Measurements from ENCODE around the gene CTAGE9. TPM values are rescaled to one million over a fixed set of nuclear protein-coding genes. Genes with fewer than 3 reads are reported as not detected.

CTAGE9 gene
- total RNA-seq, 1 experiment from 2014 or later = 0.15 TPM

DNA sequence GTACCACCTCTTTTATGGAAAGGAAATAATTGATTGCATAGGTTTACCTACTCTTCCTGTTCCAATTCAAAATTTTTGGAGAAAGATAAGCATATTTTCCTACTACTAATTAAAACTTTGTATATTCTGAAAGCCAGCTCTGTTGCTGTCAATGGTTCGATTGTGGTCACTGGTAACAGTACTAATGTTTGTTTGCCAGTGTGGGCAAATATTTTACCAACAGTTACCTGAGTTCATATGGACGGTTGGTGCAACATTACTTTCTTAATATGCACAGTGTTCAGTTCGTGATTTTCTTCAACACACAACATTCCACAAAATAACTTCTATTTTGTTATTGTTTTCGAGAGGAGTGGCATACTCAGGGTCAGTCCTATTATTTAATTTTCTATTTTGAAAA lies 17.1 kb upstream of the CTAGE9 start:
- Histone ChIP-seq H3K27me3 (ENCODE audit: control insufficient read depth, insufficient read depth, low read length) (no peaks in the 10 kb centered on the region), H3K4me3 (ENCODE audit: low read depth in 2 of 2, low read length in 2 of 2) (no peak overlapping the region), H3K4me1 (ENCODE audit: control insufficient read depth, insufficient read depth, low read length) (no peaks in the 10 kb centered on the region), H3K36me3 (ENCODE audit: control insufficient read depth, insufficient read depth, low read length) (no peaks in the 10 kb centered on the region), H3K9me3 (ENCODE audit: control insufficient read depth, insufficient read depth, low read depth, low read length) (no peaks in the 10 kb centered on the region), H3K27ac (ENCODE audit: low read length) (no peak overlapping the region)
- ChIA-PET CTCF (no interaction called here), POLR2A (no interaction called here)
- BruUV-seq (replicated peaks) = no TSS peak
- TF ChIP-seq, protein P1, sequence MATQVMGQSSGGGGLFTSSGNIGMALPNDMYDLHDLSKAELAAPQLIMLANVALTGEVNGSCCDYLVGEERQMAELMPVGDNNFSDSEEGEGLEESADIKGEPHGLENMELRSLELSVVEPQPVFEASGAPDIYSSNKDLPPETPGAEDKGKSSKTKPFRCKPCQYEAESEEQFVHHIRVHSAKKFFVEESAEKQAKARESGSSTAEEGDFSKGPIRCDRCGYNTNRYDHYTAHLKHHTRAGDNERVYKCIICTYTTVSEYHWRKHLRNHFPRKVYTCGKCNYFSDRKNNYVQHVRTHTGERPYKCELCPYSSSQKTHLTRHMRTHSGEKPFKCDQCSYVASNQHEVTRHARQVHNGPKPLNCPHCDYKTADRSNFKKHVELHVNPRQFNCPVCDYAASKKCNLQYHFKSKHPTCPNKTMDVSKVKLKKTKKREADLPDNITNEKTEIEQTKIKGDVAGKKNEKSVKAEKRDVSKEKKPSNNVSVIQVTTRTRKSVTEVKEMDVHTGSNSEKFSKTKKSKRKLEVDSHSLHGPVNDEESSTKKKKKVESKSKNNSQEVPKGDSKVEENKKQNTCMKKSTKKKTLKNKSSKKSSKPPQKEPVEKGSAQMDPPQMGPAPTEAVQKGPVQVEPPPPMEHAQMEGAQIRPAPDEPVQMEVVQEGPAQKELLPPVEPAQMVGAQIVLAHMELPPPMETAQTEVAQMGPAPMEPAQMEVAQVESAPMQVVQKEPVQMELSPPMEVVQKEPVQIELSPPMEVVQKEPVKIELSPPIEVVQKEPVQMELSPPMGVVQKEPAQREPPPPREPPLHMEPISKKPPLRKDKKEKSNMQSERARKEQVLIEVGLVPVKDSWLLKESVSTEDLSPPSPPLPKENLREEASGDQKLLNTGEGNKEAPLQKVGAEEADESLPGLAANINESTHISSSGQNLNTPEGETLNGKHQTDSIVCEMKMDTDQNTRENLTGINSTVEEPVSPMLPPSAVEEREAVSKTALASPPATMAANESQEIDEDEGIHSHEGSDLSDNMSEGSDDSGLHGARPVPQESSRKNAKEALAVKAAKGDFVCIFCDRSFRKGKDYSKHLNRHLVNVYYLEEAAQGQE (IDR thresholded peaks at IDR 0.05; ENCODE audit: insufficient read depth in 1 of 2, low read depth in 2 of 2, low read length in 1 of 2) = no peak
- no peak for TF ChIP-seq SIN3A (IDR thresholded peaks at IDR 0.05; ENCODE audit: borderline replicate concordance, insufficient read depth, low read depth, low read length)
- TF ChIP-seq, protein P2, sequence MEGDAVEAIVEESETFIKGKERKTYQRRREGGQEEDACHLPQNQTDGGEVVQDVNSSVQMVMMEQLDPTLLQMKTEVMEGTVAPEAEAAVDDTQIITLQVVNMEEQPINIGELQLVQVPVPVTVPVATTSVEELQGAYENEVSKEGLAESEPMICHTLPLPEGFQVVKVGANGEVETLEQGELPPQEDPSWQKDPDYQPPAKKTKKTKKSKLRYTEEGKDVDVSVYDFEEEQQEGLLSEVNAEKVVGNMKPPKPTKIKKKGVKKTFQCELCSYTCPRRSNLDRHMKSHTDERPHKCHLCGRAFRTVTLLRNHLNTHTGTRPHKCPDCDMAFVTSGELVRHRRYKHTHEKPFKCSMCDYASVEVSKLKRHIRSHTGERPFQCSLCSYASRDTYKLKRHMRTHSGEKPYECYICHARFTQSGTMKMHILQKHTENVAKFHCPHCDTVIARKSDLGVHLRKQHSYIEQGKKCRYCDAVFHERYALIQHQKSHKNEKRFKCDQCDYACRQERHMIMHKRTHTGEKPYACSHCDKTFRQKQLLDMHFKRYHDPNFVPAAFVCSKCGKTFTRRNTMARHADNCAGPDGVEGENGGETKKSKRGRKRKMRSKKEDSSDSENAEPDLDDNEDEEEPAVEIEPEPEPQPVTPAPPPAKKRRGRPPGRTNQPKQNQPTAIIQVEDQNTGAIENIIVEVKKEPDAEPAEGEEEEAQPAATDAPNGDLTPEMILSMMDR (IDR thresholded peaks at IDR 0.05) = no peak
- TF ChIP-seq TCF7L2 (IDR thresholded peaks at IDR 0.05; ENCODE audit: low read depth, low read length) = no peak
- no peak for TF ChIP-seq POLR2AphosphoS5 (IDR thresholded peaks at IDR 0.05; ENCODE audit: low read depth, low read length)
- intact Hi-C loops (cut with micrococcal nuclease; ENCODE audit: unreplicated experiment) = no loop called here
- DNase-seq (ENCODE audit: low read depth, low spot score) (no peak), ATAC-seq (no peak)
- in situ Hi-C loops (cut with HindIII; ENCODE audit: low pct_unique_long_range_greater_than_20kb, low sequenced_read_pairs) = no loop called here

DNA sequence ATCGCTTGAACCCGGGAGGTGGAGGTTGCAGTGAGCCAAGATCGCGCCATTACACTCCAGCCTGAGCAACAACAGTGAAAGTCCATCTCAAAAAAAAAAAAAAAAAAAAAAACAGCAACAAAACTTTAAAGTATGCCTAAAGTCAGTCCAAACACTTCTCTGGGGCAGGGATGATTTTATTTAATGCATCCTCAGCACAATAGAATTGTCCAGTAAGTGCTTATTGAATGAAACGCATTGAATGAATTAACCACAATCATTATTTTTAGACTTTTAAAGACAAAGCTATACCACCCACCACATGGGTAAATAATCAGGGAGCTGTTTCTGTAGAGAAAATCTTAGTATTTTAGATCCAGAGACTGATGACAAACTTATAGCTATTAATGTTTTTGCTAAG lies 16.6 kb upstream of the CTAGE9 start:
- ATAC-seq (no peak), DNase-seq (ENCODE audit: low read depth, low spot score) (no peak)
- Histone ChIP-seq H3K27me3 (ENCODE audit: control insufficient read depth, insufficient read depth, low read length) (no peaks in the 10 kb centered on the region), H3K4me1 (ENCODE audit: control insufficient read depth, insufficient read depth, low read length) (no peaks in the 10 kb centered on the region), H3K27ac (ENCODE audit: low read length) (no peak overlapping the region), H3K9me3 (ENCODE audit: control insufficient read depth, insufficient read depth, low read depth, low read length) (no peaks in the 10 kb centered on the region), H3K36me3 (ENCODE audit: control insufficient read depth, insufficient read depth, low read length) (no peaks in the 10 kb centered on the region), H3K4me3 (ENCODE audit: low read depth in 2 of 2, low read length in 2 of 2) (no peak overlapping the region)
- TF ChIP-seq, protein P1 (IDR thresholded peaks at IDR 0.05; ENCODE audit: insufficient read depth in 1 of 2, low read depth in 2 of 2, low read length in 1 of 2) = no peak
- no peak for TF ChIP-seq TCF7L2 (IDR thresholded peaks at IDR 0.05; ENCODE audit: low read depth, low read length)
- TF ChIP-seq, protein P2 (IDR thresholded peaks at IDR 0.05) = no peak
- TF ChIP-seq SIN3A (IDR thresholded peaks at IDR 0.05; ENCODE audit: borderline replicate concordance, insufficient read depth, low read depth, low read length) = no peak
- no peak for TF ChIP-seq POLR2AphosphoS5 (IDR thresholded peaks at IDR 0.05; ENCODE audit: low read depth, low read length)
- no TSS peak for BruUV-seq (replicated peaks)
- ChIA-PET POLR2A (no interaction called here), CTCF (no interaction called here)
- in situ Hi-C loops (cut with HindIII; ENCODE audit: low pct_unique_long_range_greater_than_20kb, low sequenced_read_pairs) (no loop called here), intact Hi-C loops (cut with micrococcal nuclease; ENCODE audit: unreplicated experiment) (no loop called here)
